GM21367 (cell line): ENCODE results near the gene DDN.

Source experiments
- ATAC-seq: cut with Tn5 transposase; IDR thresholded peaks from one replicate; pipeline ENCODE4 v1.9.1; 2021; ENCODE audit not compliant: unreplicated experiment

DDN gene

DNA sequence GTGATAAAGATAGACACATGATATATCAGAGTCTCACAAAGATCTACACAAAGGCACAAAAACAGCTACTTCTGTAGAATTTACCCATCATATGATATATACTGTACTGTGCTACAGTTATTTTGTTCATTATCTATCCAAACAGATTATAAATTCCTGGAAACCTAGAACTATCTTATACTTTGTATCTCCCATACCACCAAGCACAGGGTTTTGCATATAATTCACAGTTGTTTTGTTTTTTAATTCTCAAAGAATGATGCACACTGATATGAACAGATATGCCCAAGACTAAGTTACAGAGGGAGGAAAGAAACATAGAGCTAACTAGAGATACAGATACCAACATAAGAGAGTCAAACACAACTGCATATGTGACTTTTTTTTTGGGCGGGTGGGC is 16.0 kb upstream of the DDN start:
- no peak for ATAC-seq

DNA sequence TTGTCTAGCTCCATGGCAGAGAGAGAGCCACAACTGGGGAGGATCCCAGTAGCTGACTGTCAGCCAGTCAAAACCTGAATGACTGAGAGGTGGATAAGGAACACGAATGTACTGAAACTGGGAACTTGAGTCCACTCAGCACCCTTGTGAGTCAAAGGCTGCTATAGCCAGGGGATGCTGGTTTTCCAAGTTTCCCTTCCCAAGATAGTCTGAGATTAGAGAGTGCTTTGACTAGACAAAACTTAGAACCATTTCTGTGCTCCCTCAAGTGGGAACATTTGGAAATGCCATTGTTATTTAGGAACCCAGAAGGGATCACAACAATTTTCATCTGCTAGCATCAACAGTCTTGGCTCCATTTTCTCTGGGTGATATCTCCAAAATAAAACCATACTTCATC is 15.4 kb upstream of the DDN start:
- no peak for ATAC-seq

DNA sequence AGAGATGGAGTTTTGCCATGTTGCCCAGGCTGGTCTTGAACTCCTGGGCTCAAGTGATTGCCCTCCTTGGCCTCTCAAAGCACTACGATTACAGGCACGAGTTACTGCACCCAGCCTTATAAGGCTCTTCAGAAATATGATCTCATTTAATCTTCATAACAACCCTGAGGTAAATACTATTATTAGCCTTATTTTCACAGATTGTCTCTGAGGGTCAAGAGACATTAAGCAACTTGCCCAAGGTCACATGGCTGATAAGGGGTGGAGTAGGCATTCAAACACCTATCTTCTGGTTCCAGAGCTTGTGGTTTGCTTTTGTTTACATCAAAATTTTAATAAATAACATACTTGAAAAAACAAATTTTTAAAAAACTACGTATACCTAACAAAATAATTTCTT is 14.3 kb upstream of the DDN start:
- ATAC-seq: no peak

DNA sequence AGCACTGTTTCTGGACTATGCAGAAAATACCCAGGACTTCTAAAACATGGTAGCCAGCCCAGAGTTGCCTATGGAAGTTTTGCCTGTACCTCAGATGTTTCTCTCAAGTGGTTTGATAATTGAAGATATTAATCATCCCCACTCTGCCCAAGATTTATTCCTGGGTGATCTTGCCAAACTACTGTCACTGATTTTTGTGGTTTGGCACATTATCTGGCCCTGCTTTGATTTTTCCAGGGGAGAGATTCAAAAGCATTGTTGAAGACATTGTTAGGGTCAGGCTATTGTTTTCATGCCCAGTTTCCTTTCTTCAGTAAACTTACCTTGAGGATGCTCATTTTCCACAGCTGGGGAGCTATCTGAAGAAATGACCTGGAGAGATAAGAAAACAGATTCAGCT is 13.6 kb upstream of the DDN start:
- no peak for ATAC-seq

DNA sequence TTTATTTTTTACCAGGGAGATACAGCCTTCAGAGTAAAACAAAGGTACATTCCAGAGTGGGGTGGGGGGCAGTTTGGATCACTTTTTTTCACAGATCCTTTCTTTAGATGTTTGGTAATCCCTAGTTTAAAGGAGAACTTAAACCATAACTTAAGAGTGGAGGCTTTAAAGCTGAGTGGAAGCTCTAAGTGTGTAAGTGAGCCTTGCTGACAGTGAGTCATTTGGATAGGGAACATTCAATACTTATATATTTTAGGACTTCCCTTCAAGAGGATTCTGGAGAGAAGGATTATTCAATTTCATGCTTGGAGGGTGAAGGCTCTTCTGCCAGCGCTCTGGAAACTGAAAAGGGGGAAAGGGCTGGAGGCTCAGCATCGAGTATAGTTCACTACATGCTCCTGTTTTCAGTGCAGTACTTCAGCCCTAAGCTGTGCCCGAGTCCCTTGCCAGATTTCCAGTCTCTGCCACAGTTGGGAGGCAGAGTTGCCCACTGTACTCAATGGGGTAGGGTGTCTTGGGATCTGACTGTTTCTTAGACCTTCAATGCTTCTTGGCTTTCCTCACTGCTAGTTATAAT is 11.0 kb upstream of the DDN start:
- no peak for ATAC-seq

DNA sequence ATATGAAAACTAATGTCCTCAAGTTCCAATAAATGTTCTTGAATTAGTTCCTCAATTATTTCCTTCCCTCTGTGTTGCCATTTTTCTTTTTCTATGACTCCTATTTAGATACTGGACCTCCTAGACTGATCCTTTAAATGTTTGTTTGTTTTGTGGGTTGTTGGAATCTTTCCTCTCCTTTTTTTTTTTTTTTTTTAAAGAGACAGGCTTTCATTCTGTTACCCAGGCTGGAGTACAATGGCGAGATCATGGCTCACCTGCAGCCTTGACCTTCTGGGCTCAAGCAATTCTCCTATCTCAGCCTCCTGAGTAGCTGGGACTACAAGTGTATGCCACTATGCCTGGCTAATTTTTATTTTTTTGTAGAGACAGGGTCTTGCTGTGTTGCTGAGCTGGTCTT is 9.8 kb upstream of the DDN start:
- no peak for ATAC-seq

DNA sequence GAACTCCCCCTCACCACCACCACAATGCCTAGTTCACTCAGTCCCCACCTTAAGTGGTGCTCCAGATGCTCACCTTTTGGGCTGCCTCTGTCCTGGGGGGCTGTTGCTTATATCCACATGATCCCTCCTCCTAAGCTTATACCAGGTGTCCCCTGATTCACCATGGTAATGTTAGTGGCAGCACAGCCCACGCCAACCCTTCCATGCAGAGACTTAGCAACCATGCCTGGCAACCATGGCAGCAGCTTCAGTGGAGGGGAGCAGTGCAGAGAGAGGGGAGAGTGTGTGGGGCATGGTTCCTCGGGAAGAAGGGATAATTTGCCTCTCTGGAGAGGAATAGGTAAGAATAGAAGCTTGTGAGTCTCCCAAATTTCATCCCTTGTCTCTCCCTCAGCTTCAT is 1.2 kb upstream of the DDN start:
- no peak for ATAC-seq

DNA sequence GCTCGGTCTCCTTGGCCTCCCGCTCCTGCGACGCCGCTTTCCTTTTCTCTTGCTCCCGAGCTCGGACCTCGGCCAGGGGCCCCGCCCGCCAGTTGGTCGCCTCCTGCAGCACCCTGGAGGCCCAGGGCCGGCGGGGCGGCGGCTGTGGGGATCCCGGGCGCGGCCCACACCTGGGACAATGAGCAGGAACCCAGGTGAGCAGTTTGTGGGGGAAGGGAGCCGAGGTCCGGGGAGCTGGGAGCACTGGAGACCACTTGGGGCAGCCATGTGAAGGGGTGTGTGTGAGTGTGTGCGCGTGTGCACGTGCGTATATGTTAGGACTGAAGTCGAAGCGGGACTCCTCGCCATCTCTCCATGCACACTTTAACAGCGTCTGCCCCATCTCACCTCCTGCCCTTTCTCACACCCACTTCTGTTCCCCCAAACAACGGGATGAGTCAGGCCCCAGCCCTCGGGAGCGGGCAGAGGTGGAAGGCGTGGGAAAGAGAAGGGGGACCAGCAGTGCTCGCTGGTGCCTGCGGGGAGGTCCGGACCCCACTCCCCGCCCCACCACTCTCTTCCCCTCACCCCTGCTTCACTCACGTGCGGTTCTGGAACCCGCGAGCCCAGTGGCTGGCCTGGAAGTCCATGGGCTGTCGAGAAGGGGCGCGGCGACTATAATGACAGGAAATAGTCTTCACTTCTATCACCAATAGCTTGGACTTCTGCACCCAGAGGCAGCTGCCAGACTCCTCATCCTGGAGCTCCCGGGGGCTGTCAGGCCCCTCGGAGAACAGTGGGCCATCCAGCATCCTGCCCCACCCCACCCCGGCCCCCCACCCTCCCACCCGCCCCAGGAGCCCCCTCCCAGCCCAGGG is 450 bp downstream of the DDN start:
- ATAC-seq: no peak

DNA sequence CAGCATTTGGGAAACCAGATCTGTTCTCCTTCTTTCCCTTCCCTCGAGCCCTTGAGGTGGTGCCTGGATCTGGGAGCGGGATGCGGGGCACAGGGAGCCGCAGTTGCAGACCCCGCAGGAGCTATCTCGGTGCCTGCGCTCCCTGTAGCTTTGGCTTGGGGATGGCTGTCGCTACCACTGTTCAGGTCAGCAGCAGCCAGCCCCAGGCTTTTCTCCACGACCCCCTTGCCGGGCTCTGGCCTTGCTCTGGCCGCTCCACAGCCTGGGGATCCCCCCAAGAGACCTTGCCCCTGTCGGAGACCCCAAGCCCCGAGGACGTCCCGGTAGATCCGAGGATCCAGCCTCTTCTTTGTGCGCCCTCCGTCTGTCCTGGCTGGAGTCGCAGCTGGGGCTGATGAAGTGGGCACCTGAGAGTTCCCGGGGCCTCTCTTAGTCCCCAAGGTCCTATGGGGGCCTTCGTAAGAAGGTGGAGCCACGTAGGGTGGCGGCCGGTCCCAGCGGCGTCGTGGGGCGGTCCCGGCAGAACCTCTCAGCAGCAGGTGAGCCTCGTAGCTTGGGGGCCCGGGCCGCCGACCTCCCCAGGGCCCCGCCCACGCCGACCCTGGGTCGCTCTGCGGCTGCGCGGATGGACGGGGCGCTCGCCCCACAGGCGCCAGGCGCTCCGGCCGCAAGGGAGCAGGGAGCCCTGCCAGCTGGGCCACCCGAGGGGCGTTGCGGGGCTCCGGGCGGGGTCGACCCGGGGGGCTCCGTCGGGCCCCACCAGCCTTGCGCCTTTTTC is 1.3 kb downstream of the DDN start:
- no peak for ATAC-seq

DNA sequence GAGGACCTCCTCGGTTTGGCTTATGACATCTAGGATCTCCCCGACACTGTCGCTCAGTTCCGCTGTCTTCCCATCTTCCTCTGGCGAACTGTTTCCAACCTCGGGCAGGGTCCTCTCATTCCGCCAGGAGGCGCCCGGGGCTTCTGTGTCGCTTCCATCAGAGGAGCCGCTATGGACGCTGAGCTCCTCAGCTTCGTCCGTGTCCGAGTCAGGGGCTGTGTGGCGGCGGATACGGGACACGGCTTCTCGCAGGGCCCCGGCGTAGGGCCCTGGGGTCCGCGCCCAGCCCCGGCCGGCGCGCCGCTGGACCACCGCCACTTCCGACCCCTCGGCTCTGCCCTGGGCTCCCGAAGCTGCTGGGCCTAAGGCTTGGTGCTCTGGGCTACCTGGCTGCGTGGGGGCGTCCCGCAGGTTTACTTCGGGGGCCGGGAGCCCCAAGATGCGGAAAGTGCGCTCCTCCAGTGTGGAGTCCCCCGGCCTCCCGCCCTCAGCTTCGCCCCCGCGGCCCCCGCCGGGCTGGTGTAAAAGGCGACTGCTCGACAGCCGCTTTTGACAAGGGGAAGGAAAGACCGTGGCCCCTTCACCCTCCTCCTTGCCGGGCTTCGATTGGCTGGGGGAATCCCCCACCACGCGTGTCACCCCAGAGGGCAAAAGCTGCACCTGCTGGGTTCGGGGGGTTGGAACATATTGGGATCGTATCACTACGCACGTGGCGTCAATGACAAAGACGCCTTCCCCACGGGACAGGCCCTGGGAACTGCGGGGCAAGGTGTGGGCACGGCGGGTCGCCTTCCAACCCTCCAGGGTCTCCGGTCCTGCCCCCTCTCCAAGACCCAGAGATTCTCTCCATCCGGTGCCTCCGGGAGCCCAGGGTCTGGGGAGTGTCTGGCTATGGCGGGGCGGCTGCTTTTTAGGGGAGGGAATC is 2.1 kb downstream of the DDN start:
- no peak for ATAC-seq

DNA sequence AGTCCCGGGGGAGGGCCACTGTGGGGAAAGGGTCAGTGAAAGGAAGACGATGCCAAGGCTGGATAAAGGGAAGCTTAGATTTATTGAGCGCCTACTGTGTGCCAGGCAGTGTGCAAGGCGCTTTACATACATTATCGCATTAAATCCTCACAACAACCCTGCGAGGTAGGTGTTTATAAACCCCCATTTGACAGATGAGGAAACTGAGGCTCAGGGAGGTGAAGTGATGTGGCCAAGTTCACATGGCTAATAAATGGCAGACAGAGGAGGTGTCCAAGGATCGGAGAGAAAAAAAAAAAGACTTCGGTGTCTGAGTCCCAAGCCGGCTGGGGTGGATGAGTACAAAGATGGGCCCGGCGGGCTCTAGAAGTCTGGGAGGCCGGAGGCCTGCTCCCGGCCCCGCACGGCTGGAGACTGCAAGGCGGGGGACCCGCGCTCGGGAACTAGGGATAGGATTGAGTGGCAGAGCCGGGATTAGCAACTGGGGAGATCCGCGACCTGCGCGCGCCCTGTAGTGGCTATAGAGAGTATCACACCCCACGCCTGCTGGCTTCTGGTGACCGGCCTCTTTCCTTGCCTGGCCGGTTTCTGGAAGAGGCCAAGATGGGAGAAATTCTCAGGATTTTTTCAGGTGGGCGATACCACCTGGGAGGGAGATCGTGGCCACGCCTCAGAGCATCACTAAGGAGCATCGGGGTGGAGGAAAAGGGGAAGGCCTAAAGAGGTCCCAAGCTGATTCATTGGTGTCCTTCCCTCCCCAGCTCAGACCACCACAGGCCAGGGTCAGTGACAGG is 3.9 kb downstream of the DDN start:
- no peak for ATAC-seq

DNA sequence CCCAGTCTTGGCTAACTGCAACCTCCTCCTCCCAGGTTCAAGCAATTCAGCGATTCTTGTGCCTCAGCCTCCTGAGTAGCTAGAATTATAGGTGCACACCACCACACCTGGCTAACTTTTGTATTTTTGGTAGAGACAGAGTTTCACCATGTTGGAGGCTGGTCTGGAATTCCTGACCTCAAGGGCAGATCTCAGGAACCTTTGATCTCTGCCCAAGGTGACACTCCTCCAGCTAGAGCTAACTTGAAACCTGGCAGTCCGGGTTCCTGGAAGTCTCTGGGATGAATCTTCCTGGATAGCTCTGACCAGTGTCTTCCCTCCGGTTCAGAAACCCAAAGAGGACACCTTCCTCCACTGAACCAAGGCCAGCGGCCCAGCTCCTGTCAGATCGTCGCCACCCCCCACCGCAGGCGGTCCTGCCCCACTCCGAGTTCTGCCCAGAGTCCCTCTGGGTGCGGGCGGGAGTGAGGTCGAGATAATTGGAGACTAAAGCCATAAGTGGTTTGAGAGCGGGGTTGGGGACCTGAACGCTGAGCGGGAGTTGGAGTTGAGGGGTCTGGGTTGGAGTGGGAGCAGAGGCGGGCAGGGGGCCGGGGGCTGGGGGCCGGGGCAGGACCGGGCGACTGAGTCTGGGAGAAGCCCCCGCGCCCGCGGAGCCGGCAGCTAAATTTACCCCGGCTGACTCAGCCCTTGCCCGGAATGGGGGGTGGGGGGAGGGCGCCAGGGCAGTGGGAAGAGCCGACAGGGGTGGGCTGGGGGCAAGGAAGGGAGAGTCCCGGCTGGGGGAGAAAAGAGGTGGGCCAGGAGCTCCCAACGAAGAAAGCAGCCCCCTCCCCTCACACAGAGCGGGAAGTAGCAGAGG is 4.7 kb downstream of the DDN start:
- ATAC-seq: no peak

DNA sequence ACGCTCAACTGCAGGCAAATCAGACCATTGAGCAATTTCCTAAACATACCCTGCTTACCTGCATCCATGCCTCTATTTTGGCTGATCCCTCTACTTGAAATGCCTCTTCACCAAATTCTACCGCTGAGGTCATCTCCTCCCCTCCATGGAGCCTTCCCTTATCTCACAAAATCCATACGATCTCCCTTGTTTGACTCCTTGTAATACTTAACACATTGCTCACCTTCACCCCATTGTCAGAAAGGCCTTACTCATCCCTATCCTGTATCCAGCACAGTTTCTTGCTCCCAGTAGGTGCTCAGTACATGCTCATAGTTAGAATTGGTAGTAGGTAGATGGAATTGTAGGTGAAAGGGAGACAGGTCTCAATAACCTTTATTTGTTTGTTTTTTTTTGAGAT is 5.4 kb downstream of the DDN start:
- ATAC-seq: no peak

DNA sequence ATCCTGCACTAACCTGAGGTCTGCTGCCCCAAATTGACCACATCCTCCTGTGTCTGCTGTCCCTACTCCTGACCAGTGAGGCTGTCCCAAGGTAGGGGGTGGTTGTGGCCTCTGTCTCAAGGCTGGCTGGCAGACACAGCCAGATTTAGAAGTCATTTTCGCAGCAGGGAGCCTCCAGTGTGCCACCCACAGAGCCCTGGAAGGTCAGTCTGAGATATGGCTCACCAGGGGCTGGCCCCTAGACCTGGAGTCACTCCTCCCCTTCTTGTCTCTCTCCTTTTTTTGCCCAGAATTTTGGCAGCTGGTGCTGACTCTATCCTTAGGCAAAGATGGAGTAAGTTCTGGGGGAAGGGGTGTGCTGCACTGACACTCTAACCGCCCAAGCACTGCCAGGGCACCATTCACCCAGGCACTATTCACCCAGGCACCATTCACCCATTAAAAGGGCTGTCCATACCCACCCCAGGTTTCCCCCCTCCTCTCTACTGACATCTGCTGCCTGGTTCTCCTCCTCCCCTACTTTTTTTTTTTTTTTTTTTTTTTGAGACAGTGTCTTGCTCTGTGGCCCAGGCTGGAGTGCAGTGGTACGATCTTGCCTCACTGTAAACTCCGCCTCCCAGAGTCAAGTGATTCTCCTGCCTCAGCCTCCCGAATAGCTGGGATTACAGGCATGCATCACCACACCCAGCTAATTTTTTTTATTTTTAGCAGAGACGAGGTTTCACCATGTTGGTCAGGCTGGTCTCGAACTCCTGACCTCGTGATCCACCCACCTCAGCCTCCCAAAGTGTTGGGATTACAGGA is 7.7 kb downstream of the DDN start:
- ATAC-seq: no peak

DNA sequence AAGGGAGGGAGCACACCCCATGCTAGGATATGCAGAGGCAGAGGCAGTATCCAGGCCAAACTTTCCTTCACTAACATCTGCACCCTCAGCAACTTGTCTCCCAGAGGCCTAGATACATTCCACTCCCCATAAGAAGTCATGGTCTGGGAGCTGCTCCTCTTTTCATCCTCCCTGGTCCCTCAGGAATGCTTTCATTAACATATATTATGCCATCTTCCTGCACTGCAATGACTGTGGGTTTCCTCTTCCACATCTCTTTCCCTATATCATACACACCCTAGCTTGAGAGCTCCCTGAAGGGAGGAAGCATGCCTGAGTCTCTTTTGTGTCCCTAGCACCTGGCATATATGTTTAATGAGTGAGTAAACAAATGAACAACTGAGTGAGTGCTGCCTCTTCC is 8.6 kb downstream of the DDN start:
- no peak for ATAC-seq

DNA sequence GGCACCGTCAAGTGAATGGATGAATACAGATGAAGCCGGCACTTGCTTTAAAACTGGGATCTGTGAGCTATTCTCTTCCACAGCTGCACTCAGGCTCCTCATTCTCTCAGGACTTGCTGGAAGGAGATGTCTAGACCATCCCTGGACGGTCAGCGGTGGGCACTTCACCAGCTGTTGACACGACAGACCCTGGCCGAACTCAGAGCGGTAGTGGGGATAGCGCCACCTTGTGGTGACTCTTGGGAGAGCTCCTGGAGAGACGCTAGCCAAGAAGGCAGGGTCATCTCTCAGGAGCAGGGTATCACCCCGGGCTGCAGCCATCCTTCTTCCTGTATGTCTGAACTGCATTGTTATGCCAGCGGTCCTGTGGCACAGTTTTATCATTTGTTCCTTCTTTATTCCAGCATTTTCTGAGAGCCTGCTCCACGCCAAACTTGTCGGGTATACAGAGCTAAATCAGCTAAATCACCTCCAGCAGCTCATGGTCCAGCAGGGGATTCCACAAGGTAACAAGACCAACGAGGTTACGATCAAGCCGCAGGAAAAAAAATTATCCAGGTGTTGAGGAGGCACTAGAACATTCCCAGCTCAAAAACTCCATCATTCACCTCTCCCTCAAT is 11.0 kb downstream of the DDN start:
- no peak for ATAC-seq

DNA sequence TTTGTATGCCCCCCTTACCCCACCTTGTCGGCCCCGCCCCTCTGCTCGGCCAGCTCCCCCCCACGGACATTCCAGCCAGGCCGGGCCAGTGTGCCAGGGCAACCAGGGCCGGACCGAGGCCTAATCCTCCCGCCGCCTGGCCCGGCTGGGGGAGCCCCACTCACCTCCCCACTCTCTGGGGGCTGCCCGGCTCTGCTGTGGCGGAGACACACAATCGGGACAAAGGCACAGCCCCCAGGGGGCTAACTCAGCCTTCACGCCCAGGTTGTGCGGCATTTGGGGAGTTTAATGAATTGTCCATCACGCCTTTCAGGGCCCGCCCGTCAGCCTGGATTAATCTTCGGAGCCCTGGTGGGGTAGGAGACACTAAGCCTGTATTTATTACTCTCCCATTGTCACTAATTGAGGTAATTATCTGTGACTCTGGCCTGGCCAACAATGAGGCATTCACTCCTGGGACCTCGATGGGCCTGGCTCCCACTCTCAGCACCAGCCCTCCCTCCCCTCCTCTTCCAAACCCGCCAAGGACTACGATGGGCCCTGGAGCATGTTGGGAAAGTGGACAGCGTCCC is 12.4 kb downstream of the DDN start:
- no peak for ATAC-seq

DNA sequence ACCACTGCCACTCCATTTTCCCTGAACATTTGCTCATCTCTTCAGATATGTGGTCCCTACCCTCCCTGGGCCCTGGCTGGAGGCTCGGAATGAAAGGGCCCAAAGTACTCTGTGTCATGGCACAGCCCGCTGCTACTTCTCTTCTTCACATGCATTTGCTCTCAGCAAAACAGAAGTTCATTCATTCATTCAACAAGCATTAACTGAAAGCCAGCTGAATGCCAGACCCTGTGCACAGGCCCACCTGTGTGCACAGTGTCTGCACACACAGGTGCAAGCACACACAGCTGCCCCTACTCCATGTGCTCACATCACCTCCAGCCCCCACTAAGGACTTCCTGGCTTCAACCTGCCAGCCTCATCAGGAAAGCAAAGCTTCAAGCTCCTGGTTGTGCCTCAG is 13.3 kb downstream of the DDN start:
- ATAC-seq: no peak
